Neural progenitor cell (in vitro differentiated cells): ENCODE results near the gene ADAMTSL1. TPM values are rescaled to one million over a fixed set of nuclear protein-coding genes. Genes with fewer than 3 reads are reported as not detected.

Experiments
- DNase-seq: peaks from one replicate; pipeline ENCODE4 v3.0.0-alpha.2; 2016; ENCODE audit warnings: low spot score
- H2AFZ ChIP-seq: fragments of 200-600 bp; sonication (generic); replicated peaks from 2 replicates; pipeline ENCODE4 v1.6.1; 2016; ENCODE audit warnings: antibody characterized with exemption
- H3F3A ChIP-seq: fragments of 200-600 bp; sonication (generic); 2 replicates; pipeline ENCODE4 v1.6.1; 2016; ENCODE audit warnings: antibody characterized with exemption, low read depth
- H3K27ac ChIP-seq: fragments of 200-600 bp; sonication (generic); 2 replicates; pipeline ENCODE4 v1.5.1; 2016; ENCODE audit warnings: mild to moderate bottlenecking
- H3K27me3 ChIP-seq: fragments of 200-600 bp; sonication (generic); 2 replicates; pipeline ENCODE4 v1.6.1; 2016; ENCODE audit warnings: mild to moderate bottlenecking, moderate library complexity
- H3K36me3 ChIP-seq: fragments of 200-600 bp; sonication (generic); 2 replicates; pipeline ENCODE4 v1.5.1; 2016
- H3K4me1 ChIP-seq: fragments of 200-600 bp; sonication (generic); 2 replicates; pipeline ENCODE4 v1.6.1; 2016; ENCODE audit warnings: mixed run types
- H3K4me2 ChIP-seq: fragments of 200-600 bp; sonication (generic); 2 replicates; pipeline ENCODE4 v1.6.1; 2016
- H3K4me3 ChIP-seq: fragments of 200-600 bp; sonication (generic); 2 replicates; pipeline ENCODE4 v1.5.1; 2016
- H3K79me2 ChIP-seq: fragments of 200-600 bp; sonication (generic); 2 replicates; pipeline ENCODE4 v1.6.1; 2016; ENCODE audit warnings: low read depth
- H3K9ac ChIP-seq: fragments of 200-600 bp; sonication (generic); 2 replicates; pipeline ENCODE4 v1.6.1; 2016
- H3K9me3 ChIP-seq: fragments of 200-600 bp; sonication (generic); 2 replicates; pipeline ENCODE4 v1.5.1; 2016; ENCODE audit warnings: low read depth
- H4K20me1 ChIP-seq: fragments of 200-600 bp; sonication (generic); 2 replicates; pipeline ENCODE4 v1.6.1; 2016; ENCODE audit warnings: low read depth
- H3K27ac Mint-ChIP-seq: 3 replicates; pipeline ENCODE4 v1.8.0; 2021; ENCODE audit warnings: mixed read lengths
- H3K27me3 Mint-ChIP-seq: 2 replicates; pipeline ENCODE4 v1.8.0; 2022; ENCODE audit warnings: low read depth, mild to moderate bottlenecking, inconsistent platforms, moderate library complexity, mixed read lengths; ENCODE audit not compliant: insufficient read depth
- H3K36me3 Mint-ChIP-seq: 3 replicates; pipeline ENCODE4 v1.8.0; 2021; ENCODE audit warnings: mixed read lengths
- H3K4me1 Mint-ChIP-seq: 3 replicates; pipeline ENCODE4 v1.8.0; 2021; ENCODE audit warnings: mixed read lengths
- H3K4me3 Mint-ChIP-seq: 3 replicates; pipeline ENCODE4 v1.8.0; 2021; ENCODE audit warnings: mild to moderate bottlenecking, moderate library complexity, mixed read lengths
- H3K9me3 Mint-ChIP-seq: 3 replicates; pipeline ENCODE4 v1.8.0; 2020; ENCODE audit warnings: mixed read lengths
- CTCF ChIP-seq: fragments of 200-600 bp; sonication (generic); IDR thresholded peaks from 2 replicates; pipeline ENCODE4 v1.5.1; 2017; ENCODE audit warnings: antibody characterized with exemption, mild to moderate bottlenecking
- EZH2 ChIP-seq: fragments of 200-600 bp; sonication (generic); IDR thresholded peaks from 2 replicates; pipeline ENCODE4 v1.6.1; 2017; ENCODE audit warnings: antibody characterized with exemption, mild to moderate bottlenecking, moderate library complexity
- EZH2phosphoT487 ChIP-seq: fragments of 200-600 bp; sonication (generic); IDR thresholded peaks from 2 replicates; pipeline ENCODE4 v1.6.1; 2017; ENCODE audit warnings: antibody characterized with exemption
- microRNA-seq: library from miRNA; unstranded; fragments of <30 nt; microRNA quantifications from one replicate; pipeline ENCODE4, GENCODE V29; 2016
- small RNA-seq: library from RNA; depleted of rRNA; stranded (forward); fragments of <200 nt; gene quantifications from one replicate; pipeline ENCODE3, GENCODE V24; 2015
- total RNA-seq: library from RNA; depleted of rRNA; stranded (reverse); fragments of >200 nt; gene quantifications from 2 replicates; pipeline ENCODE4 v1.2.3, GENCODE V29; 2015; ENCODE audit warnings: low replicate concordance

ADAMTSL1 gene
- total RNA-seq, 1 donor from 2014 or later, result 0.73 TPM

- no peaks in the 10 kb centered on the region for H3K9me3 Mint-ChIP-seq
- no peak for DNase-seq
- no peaks in the 10 kb centered on the region for H3F3A ChIP-seq
- H2AFZ ChIP-seq, result no peak overlapping the region
- H3K4me1 Mint-ChIP-seq, result no peaks in the 10 kb centered on the region
- TF ChIP-seq EZH2phosphoT487, result no peak
- TF ChIP-seq EZH2, result no peak
- TF ChIP-seq CTCF, result no peak
- no peak overlapping the region for H3K27ac ChIP-seq
- H3K9me3 ChIP-seq, result no peaks in the 10 kb centered on the region
- no peak overlapping the region for H3K4me3 ChIP-seq
- no peaks in the 10 kb centered on the region for H3K4me1 ChIP-seq
- H3K36me3 ChIP-seq, result no peaks in the 10 kb centered on the region
- H3K27me3 Mint-ChIP-seq, result peaks cover 9% of the 10 kb centered on the region
- H3K4me3 Mint-ChIP-seq, result no peak overlapping the region
- H3K27me3 ChIP-seq, result no peaks in the 10 kb centered on the region
- no peak overlapping the region for H3K4me2 ChIP-seq
- H4K20me1 ChIP-seq, result no peaks in the 10 kb centered on the region
- no peak overlapping the region for H3K9ac ChIP-seq
- no peak overlapping the region for H3K27ac Mint-ChIP-seq
- H3K36me3 Mint-ChIP-seq, result no peaks in the 10 kb centered on the region
- no peaks in the 10 kb centered on the region for H3K79me2 ChIP-seq
Measured at GRCh38 chr9:18947892-18948339, 474.0 kb downstream of the ADAMTSL1 start.

DNA sequence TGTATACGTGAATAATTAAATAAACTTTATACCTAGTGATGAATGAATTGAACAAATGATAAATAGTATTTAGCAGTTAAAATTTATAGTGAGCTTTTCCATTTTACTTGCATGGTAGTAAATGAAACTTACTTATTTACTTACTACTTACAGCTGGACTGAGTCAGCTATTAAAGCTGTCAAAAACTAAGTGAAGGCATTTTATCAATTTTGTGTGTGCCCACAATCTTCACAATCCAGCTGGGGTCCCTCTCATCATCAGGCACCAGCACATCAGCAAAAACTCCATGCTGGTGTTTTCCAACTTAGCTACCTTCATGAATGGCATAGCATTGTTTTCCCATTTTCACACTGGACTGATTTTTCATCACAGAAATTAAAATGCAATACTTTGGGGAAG is 478.0 kb downstream of the ADAMTSL1 start:
- Histone ChIP-seq H3K9me3 (no peaks in the 10 kb centered on the region), H3K4me3 (no peak overlapping the region), H3K27me3 (no peaks in the 10 kb centered on the region), H3K36me3 (no peaks in the 10 kb centered on the region), H3F3A (no peaks in the 10 kb centered on the region), H3K9ac (no peak overlapping the region), H3K4me1 (no peaks in the 10 kb centered on the region), H4K20me1 (no peaks in the 10 kb centered on the region), H3K4me2 (no peak overlapping the region), H3K27ac (no peak overlapping the region), H3K79me2 (no peaks in the 10 kb centered on the region), H2AFZ (no peak overlapping the region)
- Mint-ChIP-seq H3K27me3 (peaks cover 5% of the 10 kb centered on the region), H3K36me3 (no peaks in the 10 kb centered on the region), H3K4me1 (no peaks in the 10 kb centered on the region), H3K9me3 (no peaks in the 10 kb centered on the region), H3K27ac (no peak overlapping the region), H3K4me3 (no peak overlapping the region)
- no peak for DNase-seq
- TF ChIP-seq EZH2 (no peak), CTCF (no peak), EZH2phosphoT487 (no peak)

DNA sequence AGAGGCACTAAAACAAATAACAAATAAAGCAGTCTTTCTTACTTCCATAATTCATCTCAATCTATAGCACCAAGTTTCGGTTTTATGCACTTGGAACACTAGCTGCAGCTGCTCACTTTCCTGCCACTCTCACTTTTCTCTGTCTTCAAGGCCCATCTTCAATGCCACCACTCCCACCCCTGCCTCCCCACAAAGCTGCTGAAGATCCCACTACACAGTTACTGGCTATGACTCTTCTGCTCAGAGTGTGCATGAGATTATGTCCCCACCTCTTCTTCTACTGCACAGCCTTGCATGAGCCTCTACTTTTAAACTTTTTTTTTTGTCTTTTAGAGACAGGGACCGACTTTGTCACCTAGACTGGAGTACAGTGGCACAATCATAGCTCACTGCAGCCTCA is 481.7 kb downstream of the ADAMTSL1 start:
- H3K27me3 Mint-ChIP-seq, result peaks cover 2% of the 10 kb centered on the region
- Histone ChIP-seq H3K9ac (no peak overlapping the region), H3K79me2 (no peaks in the 10 kb centered on the region), H3K27ac (no peak overlapping the region), H3K4me2 (no peak overlapping the region), H3K4me3 (no peak overlapping the region), H3K9me3 (no peaks in the 10 kb centered on the region), H2AFZ (no peak overlapping the region), H3F3A (no peaks in the 10 kb centered on the region), H3K4me1 (no peaks in the 10 kb centered on the region), H4K20me1 (no peaks in the 10 kb centered on the region), H3K36me3 (no peaks in the 10 kb centered on the region), H3K27me3 (no peaks in the 10 kb centered on the region)
- H3K4me1 Mint-ChIP-seq, result no peaks in the 10 kb centered on the region
- DNase-seq, result no peak
- no peaks in the 10 kb centered on the region for H3K36me3 Mint-ChIP-seq
- no peak overlapping the region for H3K27ac Mint-ChIP-seq
- TF ChIP-seq CTCF (no peak), EZH2phosphoT487 (no peak), EZH2 (no peak)
- H3K4me3 Mint-ChIP-seq, result no peak overlapping the region
- H3K9me3 Mint-ChIP-seq, result no peaks in the 10 kb centered on the region

Small RNA genes within 50 kb of the gene (microRNA-seq; reads per million reads assigned to microRNA genes)
- not detected for gene MIR3152

Small RNA genes within 50 kb of the gene (small RNA-seq; reads per million reads assigned to genes)
- not detected for gene MIR3152
